GM08714 (cell line): ENCODE measurements around the gene FHIT.

Source experiments
- H3K4me3 ChIP-seq: fragments of 200-500 bp; sonication (Bioruptor generic); 2 replicates; pipeline ENCODE4 v1.5.1; 2014; ENCODE audit warnings: mild to moderate bottlenecking, low read length, inconsistent platforms
- ZNF274 ChIP-seq: IDR thresholded peaks from 2 replicates; pipeline ENCODE4 v1.6.1; 2012; ENCODE audit warnings: mild to moderate bottlenecking, low read depth, low read length

FHIT gene

GRCh38 chr3:60282866-60283265 lies 968.4 kb downstream of the FHIT start:
- H3K4me3 ChIP-seq = no peak overlapping the region
- no peak for TF ChIP-seq ZNF274

- no peak overlapping the region for H3K4me3 ChIP-seq
- TF ChIP-seq ZNF274 = no peak
These were observed 969.3 kb downstream of the FHIT start for GRCh38 chr3:60281970-60282369.

- H3K4me3 ChIP-seq = no peak overlapping the region
- TF ChIP-seq ZNF274 = no peak
These were observed 973.9 kb downstream of the FHIT start for GRCh38 chr3:60277361-60277800.

GRCh38 chr3:60276615-60277014 lies 974.6 kb downstream of the FHIT start:
- no peak overlapping the region for H3K4me3 ChIP-seq
- no peak for TF ChIP-seq ZNF274

DNA sequence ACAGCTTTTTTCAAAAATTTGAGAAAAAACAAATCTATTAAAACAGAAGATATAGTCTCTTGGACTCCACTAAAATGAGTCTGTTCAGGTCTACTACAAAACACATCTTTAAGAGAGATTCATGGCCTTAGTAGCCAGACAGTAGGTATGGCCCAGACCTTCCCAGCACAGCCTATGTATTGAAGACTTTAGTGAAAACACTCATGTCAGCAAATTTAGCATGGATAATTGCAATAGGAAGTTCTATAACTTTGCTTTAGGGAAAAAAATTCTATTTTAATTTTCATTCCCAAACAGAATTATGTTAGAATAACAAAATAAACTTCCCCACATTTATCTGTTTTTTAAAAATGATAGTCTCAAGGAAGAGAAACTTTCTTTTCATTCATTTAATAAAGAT lies 976.6 kb downstream of the FHIT start:
- no peak overlapping the region for H3K4me3 ChIP-seq
- no peak for TF ChIP-seq ZNF274

DNA sequence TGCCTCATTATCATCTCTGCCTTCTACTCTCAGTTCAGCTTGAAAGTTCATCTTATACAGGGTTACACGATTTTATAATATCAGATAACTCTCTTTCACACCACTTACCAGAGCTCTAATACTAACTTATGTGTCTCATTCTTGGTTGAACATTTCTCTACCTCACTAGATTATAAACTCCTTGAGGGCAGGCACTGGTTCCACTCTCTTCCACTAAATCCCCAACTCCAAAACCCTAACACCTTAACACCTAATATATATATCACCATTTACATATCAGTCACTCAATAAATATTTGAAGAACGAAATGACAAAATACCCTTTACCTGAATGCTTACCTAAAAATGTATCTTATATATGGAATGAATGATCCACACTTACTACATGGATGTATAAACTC lies 977.2 kb downstream of the FHIT start:
- H3K4me3 ChIP-seq = no peak overlapping the region
- TF ChIP-seq ZNF274 = no peak

DNA sequence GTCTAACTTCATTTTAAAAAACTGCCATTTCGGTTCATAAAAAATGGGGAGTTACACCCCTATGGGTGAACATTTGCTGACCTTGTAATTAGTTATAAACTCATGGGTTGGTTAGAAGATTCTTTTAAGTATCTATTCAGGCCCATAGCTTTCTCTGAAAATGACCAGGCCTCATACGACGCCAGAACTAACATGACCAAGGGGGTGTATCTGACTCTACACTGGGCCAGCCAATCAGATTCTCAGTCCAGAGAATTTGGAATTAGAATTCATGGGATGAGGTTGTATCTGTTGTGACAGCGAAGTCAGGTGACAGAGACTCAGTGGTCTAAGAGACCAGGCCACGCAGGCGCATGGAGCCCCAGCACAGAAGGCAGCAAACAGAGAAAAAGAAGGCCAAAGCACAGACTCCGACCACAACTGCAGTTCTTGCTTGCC lies 981.4 kb downstream of the FHIT start:
- no peak overlapping the region for H3K4me3 ChIP-seq
- TF ChIP-seq ZNF274 = no peak

DNA sequence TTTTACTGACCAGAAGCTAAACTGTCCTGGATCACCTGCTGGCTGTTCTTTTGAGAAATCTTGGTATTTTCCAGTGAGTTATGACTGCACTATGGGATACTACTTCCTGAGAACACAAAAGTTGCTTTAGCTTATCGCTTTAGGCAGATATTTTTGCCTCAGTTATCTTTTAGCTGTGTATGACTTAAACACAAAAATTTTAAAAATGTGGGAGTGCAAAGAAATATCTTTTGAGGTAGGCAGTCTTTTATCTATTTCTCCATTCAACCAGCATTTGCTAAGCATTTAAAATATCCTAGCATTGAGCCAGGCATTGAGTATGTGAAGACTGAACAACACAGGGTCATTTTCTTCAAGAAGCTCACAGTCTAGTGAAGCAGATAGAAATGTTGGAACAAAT lies 981.9 kb downstream of the FHIT start:
- no peak for TF ChIP-seq ZNF274
- no peak overlapping the region for H3K4me3 ChIP-seq

- no peak for TF ChIP-seq ZNF274
- H3K4me3 ChIP-seq = no peak overlapping the region
These were observed 983.1 kb downstream of the FHIT start for GRCh38 chr3:60268123-60268522.

DNA sequence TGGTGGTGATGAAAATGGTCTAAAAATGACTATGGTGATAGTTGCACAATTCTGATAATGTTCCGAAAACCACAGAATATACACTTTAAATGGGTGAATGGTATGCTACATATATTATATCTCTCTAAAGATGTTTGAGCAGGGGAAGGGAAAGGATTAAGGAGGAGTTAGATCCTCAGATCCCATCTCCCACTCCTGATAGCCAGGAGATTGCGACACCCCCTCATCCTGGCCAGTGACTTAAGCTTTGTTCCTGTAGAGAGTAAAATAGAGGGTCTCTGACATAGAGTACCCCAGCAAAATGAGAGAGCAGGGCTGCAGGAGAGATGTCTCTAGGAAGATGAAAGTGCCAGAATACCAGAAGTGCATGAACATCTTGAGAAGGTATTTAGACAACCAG lies 984.8 kb downstream of the FHIT start:
- H3K4me3 ChIP-seq = no peak overlapping the region
- no peak for TF ChIP-seq ZNF274

- H3K4me3 ChIP-seq = no peak overlapping the region
- no peak for TF ChIP-seq ZNF274
These were observed 988.1 kb downstream of the FHIT start for GRCh38 chr3:60263191-60263590.

GRCh38 chr3:60262546-60262945 lies 988.7 kb downstream of the FHIT start:
- no peak for TF ChIP-seq ZNF274
- no peak overlapping the region for H3K4me3 ChIP-seq

- H3K4me3 ChIP-seq = no peak overlapping the region
- no peak for TF ChIP-seq ZNF274
These were observed 990.7 kb downstream of the FHIT start for GRCh38 chr3:60260546-60260945.

- TF ChIP-seq ZNF274 = no peak
These were observed 1000.4 kb downstream of the FHIT start for GRCh38 chr3:60250810-60251209.

DNA sequence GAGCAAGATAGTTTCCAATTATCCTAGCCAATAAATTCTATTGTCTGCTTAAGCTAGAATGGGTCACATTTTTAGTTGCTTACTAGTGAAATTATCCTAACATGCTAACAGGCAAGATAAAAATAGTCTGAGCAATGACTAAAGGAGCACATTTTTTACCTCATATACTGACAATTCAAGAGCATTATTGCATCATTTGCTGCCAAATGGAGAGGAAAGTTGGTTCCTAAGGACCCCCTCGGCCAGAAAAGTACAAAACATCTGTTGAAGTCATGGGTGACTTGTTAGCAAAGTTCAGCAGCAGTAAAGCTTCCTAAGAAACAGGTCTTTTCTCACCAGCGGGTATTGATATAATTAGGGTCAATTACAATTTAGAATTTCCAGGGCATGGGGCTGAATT lies 1001.0 kb downstream of the FHIT start:
- no peak overlapping the region for H3K4me3 ChIP-seq
- TF ChIP-seq ZNF274 = no peak

More at GRCh38 chr3:60250810-60251209, 1000.4 kb downstream of the FHIT start:
- no peak overlapping the region for H3K4me3 ChIP-seq

GRCh38 chr3:60246361-60246760 lies 1004.9 kb downstream of the FHIT start:
- no peak for TF ChIP-seq ZNF274
- H3K4me3 ChIP-seq = no peak overlapping the region

- TF ChIP-seq ZNF274 = no peak
- H3K4me3 ChIP-seq = no peak overlapping the region
These were observed 1007.8 kb downstream of the FHIT start for GRCh38 chr3:60243456-60243855.

- no peak for TF ChIP-seq ZNF274
- H3K4me3 ChIP-seq = no peak overlapping the region
These were observed 1010.8 kb downstream of the FHIT start for GRCh38 chr3:60240492-60240891.
